Urothelium cell line (cell line): ENCODE measurements around the gene COL23A1.

Source experiments
- DNase-seq: peaks from one replicate; pipeline ENCODE4 v3.0.0; 2011; ENCODE audit warnings: low spot score, mixed read lengths
- FAIRE-seq: peaks from 2 replicates; lab custom pipeline; 2011; peaks lifted over from hg19 to GRCh38; lab: Jason Lieb, UNC

The COL23A1 gene

GRCh38 chr5:178589180-178590140, 733 bp downstream of the COL23A1 start:
- FAIRE-seq = no peak
- DNase-seq = no peak

- DNase-seq (no peak), FAIRE-seq (no peak)
These were observed 1.4 kb downstream of the COL23A1 start for GRCh38 chr5:178588769-178589168.

GRCh38 chr5:178587763-178588611, 2.2 kb downstream of the COL23A1 start:
- DNase-seq (no peak), FAIRE-seq (no peak)

- no peak for FAIRE-seq
- no peak for DNase-seq
These were observed 3.8 kb downstream of the COL23A1 start for GRCh38 chr5:178586396-178586795.

GRCh38 chr5:178585421-178585820, 4.8 kb downstream of the COL23A1 start:
- FAIRE-seq (peak; percentile 100), DNase-seq (peak; percentile 52)

- no peak for FAIRE-seq
- DNase-seq = no peak
These were observed 6.9 kb downstream of the COL23A1 start for GRCh38 chr5:178583279-178583678.

- FAIRE-seq (no peak), DNase-seq (no peak)
These were observed 7.9 kb downstream of the COL23A1 start for GRCh38 chr5:178582291-178582690.

- DNase-seq = no peak
- no peak for FAIRE-seq
These were observed 8.6 kb downstream of the COL23A1 start for GRCh38 chr5:178581621-178582020.

GRCh38 chr5:178580271-178580955, 9.8 kb downstream of the COL23A1 start:
- FAIRE-seq = no peak
- DNase-seq = no peak

GRCh38 chr5:178577944-178578343, 12.2 kb downstream of the COL23A1 start:
- peak; percentile 78 for FAIRE-seq

GRCh38 chr5:178577376-178577839, 12.8 kb downstream of the COL23A1 start:
- no peak for DNase-seq
- FAIRE-seq = no peak

More at GRCh38 chr5:178577944-178578343, 12.2 kb downstream of the COL23A1 start:
- no peak for DNase-seq

GRCh38 chr5:178576591-178577351, 13.4 kb downstream of the COL23A1 start:
- DNase-seq = no peak
- FAIRE-seq = no peak

- FAIRE-seq = no peak
- DNase-seq = no peak
These were observed 17.0 kb downstream of the COL23A1 start for GRCh38 chr5:178573216-178573615.

- no peak for FAIRE-seq
These were observed 17.6 kb downstream of the COL23A1 start for GRCh38 chr5:178572617-178573016.

GRCh38 chr5:178569485-178569884, 20.7 kb downstream of the COL23A1 start:
- FAIRE-seq (no peak), DNase-seq (no peak)

More at GRCh38 chr5:178572617-178573016, 17.6 kb downstream of the COL23A1 start:
- no peak for DNase-seq

- no peak for FAIRE-seq
- DNase-seq = no peak
These were observed 25.2 kb downstream of the COL23A1 start for GRCh38 chr5:178564811-178565550.

GRCh38 chr5:178564397-178564796, 25.8 kb downstream of the COL23A1 start:
- DNase-seq (no peak), FAIRE-seq (no peak)

- FAIRE-seq (no peak), DNase-seq (no peak)
These were observed 26.6 kb downstream of the COL23A1 start for GRCh38 chr5:178563621-178564020.

- no peak for DNase-seq
- FAIRE-seq = no peak
These were observed 28.4 kb downstream of the COL23A1 start for GRCh38 chr5:178561746-178562264.
